Breast epithelium (tissue), 3 donors: Measurements from ENCODE around the gene SCD5.

ENCODE experiments used
- CTCF ChIP-seq, 3 donors: fragments of 450-650 bp; IDR thresholded peaks; one replicate each; pipeline ENCODE4 v1.5.1; 2016 to 2017; ENCODE audit warnings: antibody characterized with exemption in 3 of 3, mild to moderate bottlenecking in 3 of 3, moderate library complexity in 3 of 3
- POLR2AphosphoS5 ChIP-seq, 3 donors: sonication (generic); formaldehyde crosslinking; IDR thresholded peaks; one replicate each; pipeline ENCODE4 v1.6.1; 2017; ENCODE audit warnings: antibody characterized with exemption in 3 of 3

DNA sequence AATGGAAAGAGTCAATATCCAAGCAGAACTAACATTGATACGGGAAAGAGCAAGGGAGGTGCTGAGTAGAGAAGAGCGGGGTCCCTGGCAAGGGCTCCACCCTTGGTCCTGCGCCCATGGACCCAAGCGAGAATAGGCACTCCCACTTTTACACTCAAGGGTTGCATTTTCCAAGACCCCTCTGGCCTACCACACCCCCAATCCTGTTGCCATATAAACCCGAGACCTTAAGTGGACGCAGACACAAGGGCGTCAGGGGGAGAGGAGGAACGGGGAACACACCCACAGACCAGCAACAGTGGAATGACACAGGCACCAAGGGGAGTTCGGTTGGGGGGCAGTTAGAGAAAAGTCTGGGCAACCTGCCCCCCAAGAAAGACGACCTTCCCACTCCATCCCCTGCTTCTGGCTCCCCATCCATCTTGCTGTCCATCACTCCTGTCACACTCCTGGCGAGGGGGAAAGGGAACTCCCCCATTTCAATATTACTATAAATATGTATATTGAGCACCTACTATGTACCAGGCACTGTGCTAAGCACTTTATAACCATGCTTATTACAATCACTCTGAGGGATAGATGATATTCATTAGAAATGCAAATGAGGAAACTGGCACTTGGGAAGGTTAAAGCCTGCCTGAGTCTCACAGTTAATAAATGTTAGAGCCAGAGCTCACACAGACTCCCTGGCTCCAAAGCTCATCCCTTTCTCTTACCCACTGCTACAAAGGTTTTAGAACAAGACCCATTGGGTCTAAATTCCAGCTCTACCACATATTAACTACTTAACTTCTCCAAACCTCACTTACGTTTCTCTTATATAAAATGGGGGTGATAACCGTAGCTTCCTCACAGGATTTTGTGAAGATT lies 51.7 kb downstream of the SCD5 start:
- no peak for TF ChIP-seq CTCF (IDR thresholded peaks at IDR 0.05)
- no peak for TF ChIP-seq POLR2AphosphoS5 (IDR thresholded peaks at IDR 0.05)
